HG03175 (cell line): ENCODE data around the gene AHI1.

ENCODE experiments used
- ATAC-seq: cut with Tn5 transposase; IDR thresholded peaks from one replicate; pipeline ENCODE4 v1.9.1; 2021; ENCODE audit warnings: mild to moderate bottlenecking, moderate library complexity; ENCODE audit not compliant: unreplicated experiment

AHI1 gene

DNA sequence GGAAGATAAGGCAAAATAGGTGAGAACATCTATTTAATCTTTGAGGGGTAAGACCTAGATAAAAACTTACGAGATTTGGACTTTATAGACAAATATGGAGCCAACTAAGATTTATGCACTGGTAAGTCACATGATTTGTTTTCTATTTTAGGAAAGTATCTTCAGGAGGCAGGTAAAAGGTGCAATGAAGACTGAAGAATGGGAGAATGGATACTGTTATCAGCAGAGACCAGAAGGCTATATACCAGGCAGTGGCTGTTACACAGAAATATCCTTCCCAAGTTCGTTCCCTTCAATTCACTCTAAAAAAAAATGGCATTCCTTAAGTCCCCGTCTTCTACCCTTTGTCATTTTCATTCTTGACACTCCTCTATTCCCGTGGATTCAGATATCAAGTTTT, 192.7 kb downstream of the AHI1 start:
- ATAC-seq = no peak

GRCh38 chr6:135301304-135301703, 196.2 kb downstream of the AHI1 start:
- no peak for ATAC-seq

DNA sequence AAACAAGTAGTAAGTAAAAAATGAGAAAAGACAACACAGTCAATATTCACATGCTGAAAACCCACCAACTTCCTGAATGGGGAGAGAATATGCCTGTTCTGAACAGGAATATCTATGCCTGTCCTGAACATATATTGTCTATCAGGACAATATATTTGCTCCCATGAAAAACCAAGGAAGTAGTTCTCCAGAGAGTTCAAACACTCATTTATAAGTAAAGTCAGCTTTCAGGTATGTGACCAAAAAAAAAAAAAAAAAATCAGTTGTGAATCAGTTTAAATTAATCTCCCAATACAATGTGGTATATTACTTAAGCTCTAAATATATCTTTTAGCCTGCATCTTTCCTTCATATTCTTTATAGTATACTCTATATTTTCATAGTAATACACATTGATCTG, 197.0 kb downstream of the AHI1 start:
- no peak for ATAC-seq

- no peak for ATAC-seq
Measured at GRCh38 chr6:135299256-135299655, 198.3 kb downstream of the AHI1 start.

DNA sequence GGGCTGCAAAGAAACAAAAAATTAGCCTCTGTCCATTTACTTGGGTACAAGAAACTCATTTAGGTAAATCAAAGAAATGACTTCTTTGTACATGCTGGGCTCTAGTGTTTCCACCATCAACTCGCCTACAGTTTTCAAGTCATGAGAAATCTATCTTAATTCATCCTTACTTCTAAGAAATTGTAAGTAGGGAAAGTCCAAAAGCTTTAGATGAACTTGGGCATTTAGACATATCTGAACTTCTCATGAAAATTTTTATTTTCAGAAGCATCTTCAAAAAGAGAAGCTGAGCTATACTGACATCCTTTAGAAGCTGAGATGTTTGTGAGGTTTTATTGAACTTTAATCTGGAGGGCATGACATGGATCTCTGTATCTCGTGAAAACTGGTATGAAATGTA, 199.1 kb downstream of the AHI1 start:
- ATAC-seq = no peak

GRCh38 chr6:135296715-135297114, 200.8 kb downstream of the AHI1 start:
- no peak for ATAC-seq

DNA sequence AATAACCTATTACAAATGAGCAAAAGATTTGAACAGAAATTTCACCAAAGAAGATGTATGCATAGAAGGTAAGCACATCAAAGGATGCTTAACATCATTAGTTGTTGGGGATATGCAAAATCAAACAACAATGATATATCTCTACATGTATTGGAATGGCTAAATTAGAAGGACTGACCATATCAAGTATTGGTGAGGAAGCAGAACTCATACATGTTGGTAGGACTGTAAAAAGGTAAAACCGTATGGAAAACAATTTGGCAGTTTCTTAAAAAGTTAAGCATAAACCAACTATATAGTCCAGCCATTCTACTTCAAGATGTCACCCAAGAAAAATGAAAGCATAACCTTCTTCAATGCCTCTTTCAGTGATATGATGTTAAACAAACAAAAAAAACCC, 202.5 kb downstream of the AHI1 start:
- no peak for ATAC-seq

DNA sequence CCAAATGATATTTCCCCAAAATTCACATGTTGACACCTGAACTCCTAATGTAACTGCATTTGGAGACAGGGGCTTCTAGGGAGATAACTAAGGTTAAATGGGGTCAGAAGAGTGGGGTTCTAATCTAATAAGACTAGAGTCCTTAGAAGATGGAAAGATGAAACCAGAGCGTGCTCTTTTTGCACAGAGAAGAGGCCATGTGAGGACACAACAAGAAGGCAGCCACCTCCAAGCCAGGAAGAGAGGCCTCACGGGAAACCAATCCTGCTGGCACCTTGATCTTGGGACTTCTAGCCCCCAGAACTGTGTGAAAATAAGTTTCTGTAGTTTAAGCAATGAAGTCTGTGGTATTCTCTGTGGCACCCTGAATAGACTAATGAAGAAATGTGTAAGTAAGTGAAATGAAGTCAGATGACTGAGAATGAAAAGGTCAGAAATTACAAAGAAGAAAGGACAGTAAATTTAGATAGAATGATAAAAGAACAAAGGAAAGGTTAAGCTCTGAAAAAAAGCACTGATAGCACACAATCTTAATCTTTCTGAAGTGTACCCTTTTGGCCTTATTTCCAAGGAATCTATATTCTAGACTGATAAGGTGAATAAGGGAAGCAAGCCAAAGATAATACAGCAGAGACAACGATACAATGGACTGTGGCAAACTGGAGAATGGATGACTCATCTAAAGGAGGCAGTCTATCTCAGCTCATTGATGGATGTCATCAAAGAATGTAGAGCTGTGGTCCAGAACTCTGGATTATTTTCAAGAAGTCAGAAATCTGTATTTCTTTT, 206.1 kb downstream of the AHI1 start:
- no peak for ATAC-seq

GRCh38 chr6:135289816-135290215, 207.7 kb downstream of the AHI1 start:
- no peak for ATAC-seq

DNA sequence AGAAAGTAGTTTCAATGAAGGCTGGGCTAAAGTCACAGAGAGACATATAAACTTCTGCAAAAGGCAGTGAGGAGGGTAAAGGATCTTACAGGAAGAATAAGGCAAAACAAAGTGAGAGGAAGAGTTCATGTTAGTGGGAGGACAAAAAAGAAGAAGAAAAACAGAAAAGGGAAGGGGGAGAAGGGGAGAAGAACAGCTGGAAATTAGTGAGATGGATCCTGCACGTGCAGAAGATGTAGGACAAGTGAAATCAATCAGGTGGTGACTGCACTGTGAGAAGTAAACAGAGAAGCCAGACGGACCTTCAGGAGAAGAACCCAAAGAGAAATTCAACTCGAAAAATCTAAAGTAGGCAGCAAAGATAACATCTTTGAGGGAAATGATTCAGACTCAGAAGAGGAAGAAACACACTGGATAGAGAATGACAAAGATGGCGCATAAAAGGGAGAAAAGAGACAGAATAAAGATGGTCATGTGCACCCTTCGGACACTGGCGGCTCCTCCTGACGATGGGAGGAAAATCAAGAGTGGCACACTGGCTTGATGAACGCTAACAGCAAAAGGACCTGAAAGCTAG, 210.5 kb downstream of the AHI1 start:
- ATAC-seq = no peak

- no peak for ATAC-seq
Measured at GRCh38 chr6:135285165-135285564, 212.4 kb downstream of the AHI1 start.

DNA sequence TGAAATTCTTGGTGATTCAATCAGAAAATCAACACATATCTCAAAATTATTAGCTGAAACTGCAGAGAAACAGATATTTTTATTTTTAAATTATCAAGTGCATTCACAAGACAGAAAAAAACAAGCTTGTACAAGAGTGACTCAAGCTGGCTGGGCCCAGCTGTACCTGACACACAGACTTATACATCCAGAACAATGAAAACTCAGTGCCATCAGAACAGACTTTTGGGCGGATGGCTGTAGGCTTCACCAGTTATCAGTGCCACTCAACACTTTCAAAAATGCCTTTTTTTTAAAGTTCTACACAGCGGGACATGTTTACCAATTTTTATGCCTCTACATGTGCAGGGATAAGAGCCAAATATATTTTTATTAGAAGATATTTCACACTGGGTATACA, 213.6 kb downstream of the AHI1 start:
- ATAC-seq = no peak

- no peak for ATAC-seq
Measured at GRCh38 chr6:135282395-135282794, 215.1 kb downstream of the AHI1 start.

GRCh38 chr6:135281964-135282363, 215.6 kb downstream of the AHI1 start:
- no peak for ATAC-seq

- ATAC-seq = no peak
Measured at GRCh38 chr6:135281227-135281626, 216.3 kb downstream of the AHI1 start.

GRCh38 chr6:135280375-135281136, 217.0 kb downstream of the AHI1 start:
- ATAC-seq = no peak

DNA sequence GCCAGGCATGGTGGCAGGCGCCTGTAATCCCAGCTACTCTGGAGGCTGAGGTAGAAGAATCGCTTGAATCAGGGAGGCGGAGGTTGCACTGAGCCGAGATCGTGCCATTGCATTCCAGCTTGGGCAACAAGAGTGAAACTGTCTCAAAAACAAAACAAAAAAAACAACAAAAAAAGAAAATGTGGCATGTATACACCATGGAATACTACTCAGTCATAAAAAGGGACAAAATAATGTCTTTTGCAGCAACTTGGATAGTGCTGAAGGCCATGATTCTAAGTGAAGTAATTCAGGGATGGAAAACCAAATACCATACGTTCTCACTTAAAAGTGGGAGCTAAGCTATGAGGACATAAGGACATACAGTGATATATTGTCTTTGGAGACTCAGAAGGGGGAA, 220.1 kb downstream of the AHI1 start:
- ATAC-seq = no peak

- ATAC-seq = peak; percentile 48
Measured at GRCh38 chr6:135274561-135275293, 222.8 kb downstream of the AHI1 start.

- no peak for ATAC-seq
Measured at GRCh38 chr6:135271626-135272025, 225.9 kb downstream of the AHI1 start.

- ATAC-seq = no peak
Measured at GRCh38 chr6:135270676-135271536, 226.6 kb downstream of the AHI1 start.
